Neural progenitor cell (in vitro differentiated cells): ENCODE results near the gene EFS.

ENCODE experiments used
- CTCF ChIP-seq: fragments of 200-600 bp; sonication (generic); IDR thresholded peaks from 2 replicates; pipeline ENCODE4 v1.5.1; 2017; ENCODE audit warnings: antibody characterized with exemption, mild to moderate bottlenecking
- EZH2 ChIP-seq: fragments of 200-600 bp; sonication (generic); IDR thresholded peaks from 2 replicates; pipeline ENCODE4 v1.6.1; 2017; ENCODE audit warnings: antibody characterized with exemption, mild to moderate bottlenecking, moderate library complexity

- TF ChIP-seq EZH2 (no peak), CTCF (no peak)
These were observed 15.7 kb downstream of the EFS start for GRCh38 chr14:23349156-23349845.
